Measurements from ENCODE around the gene RALY.

The RALY gene

GRCh38 chr20:34100576-34100975 lies 106.9 kb downstream of the RALY start:
- Histone ChIP-seq H2AFZ (ENCODE audit: low read length) (no peak overlapping the region), H3K4me1 (ENCODE audit: insufficient read depth, low read length, poor library complexity, severe bottlenecking) (peaks cover 5% of the 10 kb centered on the region), H3K79me2 (ENCODE audit: insufficient read depth, low read length) (peaks cover 59% of the 10 kb centered on the region), H3K4me3 (ENCODE audit: low read length, poor library complexity, severe bottlenecking) (no peak overlapping the region), H3K4me2 (ENCODE audit: low read depth, low read length, poor library complexity, severe bottlenecking) (no peak overlapping the region), H3K9me3 (ENCODE audit: insufficient read depth, low read depth, low read length) (no peaks in the 10 kb centered on the region), H3F3A (ENCODE audit: low read depth) (no peaks in the 10 kb centered on the region), H3K27me3 (ENCODE audit: insufficient read depth, low read length, poor library complexity, severe bottlenecking) (no peaks in the 10 kb centered on the region), H3K9ac (ENCODE audit: low read depth, low read length, poor library complexity, severe bottlenecking) (no peak overlapping the region), H3K9me2 (replicated peaks; ENCODE audit: low read depth, low read length) (no peaks in the 10 kb centered on the region), H3K36me3 (ENCODE audit: insufficient read depth, low read length) (peaks cover 97% of the 10 kb centered on the region), H4K20me1 (ENCODE audit: insufficient read depth, low read length, poor library complexity, severe bottlenecking) (peaks cover 50% of the 10 kb centered on the region)
- TF ChIP-seq, protein P1, sequence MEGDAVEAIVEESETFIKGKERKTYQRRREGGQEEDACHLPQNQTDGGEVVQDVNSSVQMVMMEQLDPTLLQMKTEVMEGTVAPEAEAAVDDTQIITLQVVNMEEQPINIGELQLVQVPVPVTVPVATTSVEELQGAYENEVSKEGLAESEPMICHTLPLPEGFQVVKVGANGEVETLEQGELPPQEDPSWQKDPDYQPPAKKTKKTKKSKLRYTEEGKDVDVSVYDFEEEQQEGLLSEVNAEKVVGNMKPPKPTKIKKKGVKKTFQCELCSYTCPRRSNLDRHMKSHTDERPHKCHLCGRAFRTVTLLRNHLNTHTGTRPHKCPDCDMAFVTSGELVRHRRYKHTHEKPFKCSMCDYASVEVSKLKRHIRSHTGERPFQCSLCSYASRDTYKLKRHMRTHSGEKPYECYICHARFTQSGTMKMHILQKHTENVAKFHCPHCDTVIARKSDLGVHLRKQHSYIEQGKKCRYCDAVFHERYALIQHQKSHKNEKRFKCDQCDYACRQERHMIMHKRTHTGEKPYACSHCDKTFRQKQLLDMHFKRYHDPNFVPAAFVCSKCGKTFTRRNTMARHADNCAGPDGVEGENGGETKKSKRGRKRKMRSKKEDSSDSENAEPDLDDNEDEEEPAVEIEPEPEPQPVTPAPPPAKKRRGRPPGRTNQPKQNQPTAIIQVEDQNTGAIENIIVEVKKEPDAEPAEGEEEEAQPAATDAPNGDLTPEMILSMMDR (conservative IDR thresholded peaks at IDR 0.05; ENCODE audit: low read length), result no peak
- TF ChIP-seq EZH2phosphoT487 (IDR thresholded peaks at IDR 0.05; ENCODE audit: borderline replicate concordance), result no peak

DNA sequence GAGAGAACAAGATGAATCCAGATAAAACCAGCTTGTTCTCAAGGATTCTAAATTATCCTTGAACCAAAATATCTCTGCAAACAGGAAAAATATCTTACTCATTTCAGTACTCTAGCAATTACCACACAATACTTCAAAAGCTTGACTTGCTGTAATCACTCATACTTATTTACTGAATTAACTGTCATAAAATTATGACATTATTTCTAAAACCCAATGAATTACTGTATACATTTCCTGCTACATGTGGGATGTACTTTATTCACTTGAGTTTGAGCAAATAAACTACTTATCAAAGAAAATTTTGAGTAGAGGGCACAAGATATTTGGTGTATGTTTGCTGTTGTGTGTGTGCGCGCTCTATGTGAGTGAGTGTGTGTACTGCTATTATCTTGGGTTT lies 108.6 kb downstream of the RALY start:
- H4K20me1 ChIP-seq (ENCODE audit: insufficient read depth, low read length, poor library complexity, severe bottlenecking), result peaks cover 64% of the 10 kb centered on the region
- no peak overlapping the region for H3K4me2 ChIP-seq (ENCODE audit: low read depth, low read length, poor library complexity, severe bottlenecking)
- no peak overlapping the region for H3K9ac ChIP-seq (ENCODE audit: low read depth, low read length, poor library complexity, severe bottlenecking)
- H3F3A ChIP-seq (ENCODE audit: low read depth), result no peaks in the 10 kb centered on the region
- no peaks in the 10 kb centered on the region for H3K9me2 ChIP-seq (replicated peaks; ENCODE audit: low read depth, low read length)
- H3K9me3 ChIP-seq (ENCODE audit: insufficient read depth, low read depth, low read length), result no peaks in the 10 kb centered on the region
- no peaks in the 10 kb centered on the region for H3K27me3 ChIP-seq (ENCODE audit: insufficient read depth, low read length, poor library complexity, severe bottlenecking)
- no peak overlapping the region for H3K4me3 ChIP-seq (ENCODE audit: low read length, poor library complexity, severe bottlenecking)
- H3K79me2 ChIP-seq (ENCODE audit: insufficient read depth, low read length), result peaks cover 76% of the 10 kb centered on the region
- peaks cover 80% of the 10 kb centered on the region for H3K36me3 ChIP-seq (ENCODE audit: insufficient read depth, low read length)
- TF ChIP-seq EZH2phosphoT487 (IDR thresholded peaks at IDR 0.05; ENCODE audit: borderline replicate concordance), result no peak
- TF ChIP-seq, protein P1 (conservative IDR thresholded peaks at IDR 0.05; ENCODE audit: low read length), result no peak
- H2AFZ ChIP-seq (ENCODE audit: low read length), result no peak overlapping the region
- H3K4me1 ChIP-seq (ENCODE audit: insufficient read depth, low read length, poor library complexity, severe bottlenecking), result peaks cover 21% of the 10 kb centered on the region

DNA sequence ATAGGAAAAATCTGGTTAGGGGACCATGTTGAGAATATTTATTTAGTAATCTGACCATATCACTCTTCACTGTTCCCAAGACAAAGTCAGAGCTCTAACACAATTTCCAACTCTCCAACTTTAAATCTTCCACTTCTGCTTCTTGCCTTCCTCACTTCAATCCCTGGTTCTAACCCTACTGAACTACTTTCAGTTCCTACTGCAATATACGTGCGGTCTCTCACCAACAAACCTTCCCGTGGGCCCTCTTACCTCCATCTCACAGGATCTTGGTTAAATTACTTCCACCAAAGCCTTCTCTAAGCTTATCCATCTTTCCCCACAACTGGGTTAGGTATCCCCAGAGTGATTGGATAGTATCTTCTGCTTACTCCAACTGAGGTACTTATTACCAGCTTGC lies 110.3 kb downstream of the RALY start:
- peaks cover 64% of the 10 kb centered on the region for H3K36me3 ChIP-seq (ENCODE audit: insufficient read depth, low read length)
- no peak overlapping the region for H3K4me3 ChIP-seq (ENCODE audit: low read length, poor library complexity, severe bottlenecking)
- no peaks in the 10 kb centered on the region for H3F3A ChIP-seq (ENCODE audit: low read depth)
- H4K20me1 ChIP-seq (ENCODE audit: insufficient read depth, low read length, poor library complexity, severe bottlenecking), result peaks cover 76% of the 10 kb centered on the region
- TF ChIP-seq, protein P1 (conservative IDR thresholded peaks at IDR 0.05; ENCODE audit: low read length), result no peak
- TF ChIP-seq EZH2phosphoT487 (IDR thresholded peaks at IDR 0.05; ENCODE audit: borderline replicate concordance), result no peak
- no peaks in the 10 kb centered on the region for H3K27me3 ChIP-seq (ENCODE audit: insufficient read depth, low read length, poor library complexity, severe bottlenecking)
- no peaks in the 10 kb centered on the region for H3K9me3 ChIP-seq (ENCODE audit: insufficient read depth, low read depth, low read length)
- H3K9me2 ChIP-seq (replicated peaks; ENCODE audit: low read depth, low read length), result no peaks in the 10 kb centered on the region
- no peak overlapping the region for H3K9ac ChIP-seq (ENCODE audit: low read depth, low read length, poor library complexity, severe bottlenecking)
- no peak overlapping the region for H2AFZ ChIP-seq (ENCODE audit: low read length)
- peaks cover 38% of the 10 kb centered on the region for H3K4me1 ChIP-seq (ENCODE audit: insufficient read depth, low read length, poor library complexity, severe bottlenecking)
- peak overlapping the region; percentile 99 for H3K4me2 ChIP-seq (ENCODE audit: low read depth, low read length, poor library complexity, severe bottlenecking)
- H3K79me2 ChIP-seq (ENCODE audit: insufficient read depth, low read length), result peaks cover 89% of the 10 kb centered on the region

Data from Loucy (cell line).